Stimulated activated CD4-positive, alpha-beta T cell treated with anti-CD3 and anti-CD28 coated beads, Interleukin-4, amount 100 ng/mL, for 48 hours (primary cell): Measurements from ENCODE around the gene STK32B.
"Not testable (repeated sequence)": the region's sequence is repeated elsewhere in the genome, so short reads cannot be mapped to it uniquely, and the experiment has no call there.

Source experiments
- DNase-seq, 2 donors: peaks; one replicate each; pipeline ENCODE4 v3.0.0-alpha.2; 2020; ENCODE audit warnings: low read depth in 2 of 2

Gene STK32B

DNA sequence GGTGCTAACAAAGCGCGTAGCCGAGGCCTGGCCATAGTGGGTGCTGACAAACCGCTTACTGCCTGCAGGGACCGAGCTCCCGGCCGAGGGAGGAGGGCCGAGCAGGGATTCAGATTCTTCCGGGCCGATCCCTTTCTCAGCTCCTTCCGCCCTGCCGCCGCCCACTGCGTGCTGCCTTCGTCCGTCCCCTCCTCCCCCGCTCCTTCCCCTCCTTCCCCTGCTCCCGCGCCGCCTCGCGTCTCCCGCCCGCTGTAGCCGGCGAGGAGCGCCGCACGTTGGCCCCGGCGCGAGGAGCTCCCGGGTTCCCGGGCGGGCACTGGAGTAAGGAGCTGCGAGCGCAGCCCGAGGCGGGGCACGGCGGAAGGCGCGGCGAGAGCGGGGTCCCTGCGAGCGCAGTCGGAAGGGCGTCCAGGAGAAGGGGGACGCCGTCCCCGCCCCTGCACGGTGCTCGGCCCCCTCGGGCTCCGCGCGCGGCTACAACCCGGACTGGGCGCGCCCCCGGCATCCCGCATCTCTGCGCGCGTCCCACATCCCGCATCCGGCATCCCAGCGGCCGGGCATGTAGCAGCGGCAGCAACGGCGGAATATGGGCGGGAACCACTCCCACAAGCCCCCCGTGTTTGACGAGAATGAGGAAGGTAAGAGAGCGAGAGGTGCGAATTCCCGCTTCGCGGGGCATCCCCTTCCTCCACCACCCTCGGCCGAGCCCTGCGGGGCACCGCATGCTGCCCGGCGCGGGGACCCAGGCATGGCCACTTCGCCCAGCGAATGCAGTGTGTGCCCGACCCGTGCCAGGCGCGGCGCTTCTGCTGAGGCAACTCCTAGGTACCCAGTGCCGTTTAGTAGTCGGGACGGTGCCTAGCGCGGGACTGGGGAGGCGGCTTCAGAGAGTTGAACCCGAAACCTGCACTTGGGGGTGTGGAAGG lies at the start of gene STK32B:
STK32B (plus strand) TSS at position 203 of the 926 bp plus-strand sequence.
- DNase-seq: no peak

DNA sequence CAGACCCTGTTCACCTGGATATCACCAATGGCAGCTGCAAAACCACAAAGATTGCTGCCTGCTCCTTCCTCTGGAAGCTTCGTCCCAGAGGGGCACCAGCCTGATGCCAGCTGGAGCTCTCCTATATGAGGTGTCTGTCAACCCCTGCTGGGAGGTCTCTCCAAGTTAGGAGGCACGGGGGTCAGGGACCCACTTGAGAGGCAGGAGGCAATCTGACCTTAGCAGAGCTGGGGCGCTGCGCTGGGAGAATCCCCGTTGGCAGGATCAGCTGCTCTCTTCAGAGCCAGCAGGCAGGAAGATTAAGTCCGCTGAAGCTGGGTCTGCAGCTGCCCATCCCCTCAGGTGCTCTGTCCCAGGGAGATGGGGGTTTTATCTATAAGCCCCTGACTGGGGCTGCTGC lies 49.6 kb upstream of the STK32B start:
- not testable (repeated sequence) for DNase-seq

DNA sequence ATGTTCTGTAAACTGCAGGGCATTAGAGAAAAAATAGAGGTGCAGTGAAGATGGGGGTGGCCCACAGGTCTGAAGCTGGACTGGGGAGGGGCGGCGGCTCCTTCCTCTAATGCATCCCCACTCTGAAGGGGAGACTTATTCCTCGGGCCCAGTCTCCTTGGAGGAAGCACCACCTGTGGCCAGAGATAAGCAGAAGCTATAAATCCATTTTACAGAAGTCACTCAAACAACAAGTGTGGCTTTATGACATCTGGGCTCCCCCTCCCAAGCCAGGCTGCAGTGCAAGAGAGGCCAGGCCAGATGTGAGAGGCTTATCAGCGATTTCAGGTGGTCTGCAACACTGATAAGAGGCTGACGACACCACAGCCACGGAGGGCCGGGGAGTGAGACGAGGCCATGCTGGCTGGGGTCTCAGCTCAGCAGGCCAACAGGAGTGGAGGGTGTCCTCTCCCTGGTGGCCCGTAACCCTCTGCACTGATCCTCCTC lies 47.9 kb upstream of the STK32B start:
- DNase-seq: no peak

DNA sequence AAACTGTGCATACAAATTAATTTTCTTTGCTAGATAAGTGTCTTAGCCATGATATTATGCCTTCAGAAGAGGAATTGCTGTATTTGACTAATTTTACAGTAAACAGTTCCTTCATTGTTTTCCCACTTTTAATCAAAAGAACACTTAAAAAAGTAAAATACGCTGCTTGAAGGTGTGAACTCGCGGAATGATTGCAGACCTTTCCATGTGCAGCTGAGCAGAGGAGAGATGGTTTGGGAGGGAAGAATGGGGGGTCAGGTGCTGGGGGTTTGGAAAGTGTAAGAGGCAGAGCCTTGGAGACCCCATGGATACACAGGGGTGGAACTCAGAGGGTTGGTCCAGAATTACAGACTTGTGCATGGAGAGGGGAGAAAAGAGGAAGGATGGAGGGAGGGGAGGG lies 47.4 kb upstream of the STK32B start:
- no peak for DNase-seq

- no peak for DNase-seq
Measured at GRCh38 chr4:5004496-5004895, 46.8 kb upstream of the STK32B start.

DNA sequence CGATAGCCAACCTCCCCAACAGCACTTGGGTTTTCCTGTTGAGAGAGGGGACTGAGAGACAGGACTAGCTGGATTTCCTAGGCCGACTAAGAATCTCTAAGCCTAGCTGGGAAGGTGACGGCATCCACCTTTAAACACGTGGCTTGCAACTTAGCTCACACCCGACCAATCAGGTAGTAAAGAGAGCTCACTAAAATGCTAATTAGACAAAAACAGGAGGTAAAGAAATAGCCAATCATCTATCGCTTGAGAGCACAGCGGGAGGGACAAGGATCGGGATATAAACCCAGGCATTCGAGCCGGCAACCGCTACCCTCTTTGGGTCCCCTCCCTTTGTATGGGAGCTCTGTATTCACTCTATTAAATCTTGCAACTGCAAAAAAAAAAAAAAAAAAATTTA lies 44.3 kb upstream of the STK32B start:
- not testable (repeated sequence) for DNase-seq

GRCh38 chr4:5009796-5010195 lies 41.5 kb upstream of the STK32B start:
- DNase-seq: no peak

GRCh38 chr4:5010984-5011383 lies 40.3 kb upstream of the STK32B start:
- DNase-seq: no peak

DNA sequence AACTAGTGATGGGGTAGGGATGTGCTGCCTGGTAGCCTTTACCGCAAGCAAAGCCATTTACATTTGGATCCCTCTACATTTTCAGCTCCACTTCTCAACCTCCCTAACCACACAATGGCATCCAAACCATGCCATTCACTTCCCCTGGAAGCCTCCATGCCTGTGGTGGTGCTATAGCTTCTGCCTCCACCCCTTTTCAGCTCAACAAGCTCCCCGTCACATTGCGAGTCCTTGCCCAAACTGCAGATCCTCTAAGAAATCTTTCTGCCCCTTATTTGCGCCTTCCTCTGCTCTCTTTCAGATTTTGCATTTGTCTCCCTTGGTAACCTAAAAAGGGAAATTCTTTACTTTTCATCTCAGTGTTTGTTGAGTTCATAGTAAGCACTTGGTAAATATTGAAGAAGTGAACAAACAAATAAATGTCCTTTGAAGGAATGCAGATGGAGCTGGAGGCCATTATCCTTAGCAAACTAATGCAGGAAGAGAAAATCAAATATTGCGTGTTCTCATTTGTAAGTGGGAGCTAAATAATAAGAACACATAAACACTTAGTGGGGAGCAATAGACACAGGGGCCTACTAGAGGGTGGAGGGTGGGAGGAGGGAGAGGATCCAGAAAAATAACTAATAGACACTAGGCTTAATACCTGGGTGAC lies 38.9 kb upstream of the STK32B start:
- DNase-seq: no peak

DNA sequence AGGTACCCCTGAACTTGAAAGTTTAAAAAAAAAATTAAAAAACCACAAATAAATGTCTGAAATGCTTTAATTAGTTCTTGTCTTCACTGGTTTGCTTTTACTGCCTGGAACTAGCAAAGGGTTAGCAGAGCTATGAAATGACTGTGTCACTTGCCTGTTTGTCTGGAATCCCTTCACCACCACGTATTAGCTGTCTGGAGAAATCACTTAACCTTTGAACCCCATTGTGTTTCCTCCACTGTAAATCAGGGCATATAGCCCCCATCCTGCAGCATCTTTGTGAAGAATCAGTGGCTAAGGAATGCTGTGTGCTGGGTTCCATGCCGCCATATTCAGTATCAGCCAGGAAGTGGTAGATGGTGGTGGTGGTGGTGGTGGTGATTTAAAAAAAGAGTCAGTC lies 38.3 kb upstream of the STK32B start:
- DNase-seq: no peak

- no peak for DNase-seq
Measured at GRCh38 chr4:5014007-5014682, 37.1 kb upstream of the STK32B start.

GRCh38 chr4:5018096-5018495 lies 33.2 kb upstream of the STK32B start:
- no peak for DNase-seq

DNA sequence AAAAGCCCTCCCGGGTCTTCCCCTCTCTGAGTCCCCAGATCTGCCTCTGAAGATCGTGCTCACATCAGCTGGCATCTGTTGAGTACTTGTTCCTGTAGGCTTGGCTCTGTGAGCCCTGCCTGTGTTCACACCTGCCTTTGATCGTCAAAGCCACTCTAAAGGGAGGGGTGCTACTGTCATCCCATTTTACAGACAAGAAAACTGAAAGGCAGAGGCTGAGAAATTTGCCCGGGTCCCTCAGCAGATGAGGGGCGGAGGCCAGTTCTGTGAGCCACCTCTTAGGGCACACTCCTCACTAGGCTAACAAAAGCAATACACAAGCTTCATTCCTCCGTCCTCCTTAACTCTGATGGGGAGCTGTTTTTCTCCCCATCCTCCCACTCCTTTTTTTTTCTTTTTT lies 32.7 kb upstream of the STK32B start:
- no peak for DNase-seq

DNA sequence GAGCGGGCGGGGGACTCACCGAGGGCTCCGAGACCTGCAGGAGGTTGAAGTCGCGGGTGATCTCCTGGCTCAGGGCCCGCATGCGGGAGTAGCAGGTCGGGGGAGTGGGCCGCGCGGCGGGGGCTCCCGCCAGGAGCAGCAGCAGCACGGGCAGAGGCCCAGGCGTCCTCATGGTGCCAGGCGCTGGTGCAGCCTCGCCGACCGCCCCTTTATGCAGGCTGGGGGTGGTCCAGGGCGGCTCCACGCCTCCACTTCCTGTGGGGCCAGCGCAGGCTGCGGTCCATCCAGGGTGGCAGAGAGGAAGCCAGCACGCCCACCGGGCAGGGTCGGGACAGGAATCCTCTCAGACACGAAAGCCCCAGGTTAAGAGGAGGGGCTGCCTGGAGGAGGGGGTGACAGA lies 32.0 kb upstream of the STK32B start, which contains the start of gene CYTL1:
CYTL1 (minus strand) TSS at position 185 of the 400 bp plus-strand sequence; CDS start at position 172, 13 bp downstream.
- DNase-seq: no peak

- DNase-seq: no peak
Measured at GRCh38 chr4:5019796-5020195, 31.5 kb upstream of the STK32B start.

DNA sequence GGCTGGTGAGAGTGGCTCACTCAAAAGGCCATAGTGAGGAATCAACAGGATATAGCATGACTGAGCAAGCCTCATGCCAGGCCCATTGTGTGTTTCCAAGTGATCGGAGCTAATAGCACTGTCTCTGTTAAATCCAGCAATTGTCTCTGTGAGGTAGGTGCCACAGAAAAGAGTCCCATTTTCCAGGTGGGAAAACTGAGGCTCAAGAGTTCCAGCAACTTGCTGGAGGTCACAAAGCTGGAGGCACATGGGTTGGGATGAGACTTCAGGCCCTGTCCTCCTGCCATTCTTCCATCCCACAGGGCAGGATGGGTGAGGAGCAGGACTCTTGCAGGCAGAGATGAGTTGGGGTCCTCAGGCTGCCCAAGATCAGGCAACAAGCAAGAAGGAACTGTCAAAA lies 30.9 kb upstream of the STK32B start:
- DNase-seq: no peak

DNA sequence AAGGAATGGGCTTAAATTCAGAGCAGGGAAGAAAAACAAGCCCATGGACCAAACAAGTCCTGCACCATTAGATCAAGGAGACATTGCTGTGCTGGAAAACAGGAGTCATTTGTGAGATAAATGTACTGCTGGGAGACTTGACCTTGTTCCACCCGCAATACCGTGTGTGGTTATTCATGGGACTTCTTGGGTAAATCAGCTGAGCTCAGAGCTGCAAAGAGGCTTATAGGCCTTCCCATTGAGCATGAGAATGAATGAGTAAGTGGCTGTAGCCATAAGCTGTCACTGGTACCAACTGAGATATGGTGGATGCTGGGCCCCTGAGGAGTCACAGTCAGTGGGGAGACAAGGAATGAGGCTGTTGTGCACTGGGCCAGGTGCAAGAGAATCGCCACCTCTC lies 29.7 kb upstream of the STK32B start:
- DNase-seq: no peak

DNA sequence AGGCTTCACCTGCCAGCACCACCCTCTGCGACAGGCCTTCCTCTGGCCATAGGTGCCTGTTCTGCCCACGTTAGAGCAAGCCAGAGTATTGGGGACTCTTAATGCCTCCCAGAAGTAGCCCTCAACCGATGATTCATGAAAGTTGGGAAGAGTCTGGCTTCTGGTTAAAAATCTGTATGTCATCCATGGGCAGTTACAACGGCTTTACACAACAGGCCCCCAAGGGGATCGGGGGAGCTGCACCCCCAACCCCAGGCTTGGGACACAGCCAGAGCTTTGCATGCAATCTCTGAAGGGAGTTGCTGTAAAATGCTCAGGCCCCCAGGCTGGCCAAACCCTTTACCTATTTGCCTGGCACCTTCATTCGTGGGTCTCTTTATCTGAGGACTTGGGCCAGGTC lies 26.6 kb upstream of the STK32B start:
- DNase-seq: no peak

- no peak for DNase-seq
Measured at GRCh38 chr4:5026371-5026770, 24.9 kb upstream of the STK32B start.

- no peak for DNase-seq
Measured at GRCh38 chr4:5027346-5027745, 23.9 kb upstream of the STK32B start.

GRCh38 chr4:5028480-5028879 lies 22.8 kb upstream of the STK32B start:
- DNase-seq: no peak

DNA sequence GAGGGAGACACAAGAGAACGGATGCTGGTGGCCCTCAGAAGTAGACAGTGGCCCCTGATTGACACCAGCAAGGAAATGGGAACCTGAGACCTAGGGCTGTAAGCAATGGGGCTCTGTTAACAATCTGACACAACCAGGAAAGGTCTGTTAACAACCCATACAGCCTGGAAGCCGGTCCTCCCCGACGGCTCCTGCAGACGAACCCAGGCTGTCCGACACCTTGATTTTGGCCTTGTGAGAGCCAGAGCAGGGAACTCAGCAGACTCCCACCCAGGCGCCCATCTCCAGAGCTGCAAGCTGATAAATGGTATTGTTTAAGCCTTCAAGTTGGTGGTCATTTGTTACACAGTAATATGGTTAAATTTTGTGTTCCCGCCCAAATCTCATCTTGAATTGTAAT lies 21.8 kb upstream of the STK32B start:
- DNase-seq: no peak
